ENCODE data around the gene PAX2.

PAX2 gene

GRCh38 chr10:100793055-100793454, 47.7 kb downstream of the PAX2 start:
- DNase-seq, result no peak

GRCh38 chr10:100799881-100800280, 54.5 kb downstream of the PAX2 start:
- DNase-seq, result no peak

GRCh38 chr10:100800931-100801330, 55.5 kb downstream of the PAX2 start:
- DNase-seq, result no peak

- no peak for DNase-seq
These were observed 56.8 kb downstream of the PAX2 start for GRCh38 chr10:100802196-100802595.

GRCh38 chr10:100802607-100803006, 57.2 kb downstream of the PAX2 start:
- DNase-seq, result no peak

- DNase-seq, result no peak
These were observed 58.1 kb downstream of the PAX2 start for GRCh38 chr10:100803492-100803891.

- DNase-seq, result no peak
These were observed 58.5 kb downstream of the PAX2 start for GRCh38 chr10:100803908-100804307.

GRCh38 chr10:100805543-100806355, 60.4 kb downstream of the PAX2 start:
- no peak for DNase-seq

- DNase-seq, result no peak
These were observed 60.9 kb downstream of the PAX2 start for GRCh38 chr10:100806356-100806645.

GRCh38 chr10:100807241-100807951, 62.0 kb downstream of the PAX2 start:
- no peak for DNase-seq

- no peak for DNase-seq
These were observed 63.5 kb downstream of the PAX2 start for GRCh38 chr10:100808876-100809275.

GRCh38 chr10:100810091-100810834, 64.9 kb downstream of the PAX2 start:
- DNase-seq, result no peak

- DNase-seq, result no peak
These were observed 65.4 kb downstream of the PAX2 start for GRCh38 chr10:100810835-100811116.

GRCh38 chr10:100811261-100811660, 65.9 kb downstream of the PAX2 start:
- DNase-seq, result no peak

GRCh38 chr10:100811752-100812750, 66.7 kb downstream of the PAX2 start:
- DNase-seq, result no peak

- DNase-seq, result no peak
These were observed 67.6 kb downstream of the PAX2 start for GRCh38 chr10:100812978-100813377.

GRCh38 chr10:100814751-100815474, 69.5 kb downstream of the PAX2 start:
- DNase-seq, result no peak

GRCh38 chr10:100816671-100817070, 71.3 kb downstream of the PAX2 start:
- DNase-seq, result no peak

- DNase-seq, result no peak
These were observed 72.0 kb downstream of the PAX2 start for GRCh38 chr10:100817268-100817839.

- DNase-seq, result no peak
These were observed 74.0 kb downstream of the PAX2 start for GRCh38 chr10:100819424-100819823.

- no peak for DNase-seq
These were observed 77.8 kb downstream of the PAX2 start for GRCh38 chr10:100823194-100823593.

- DNase-seq, result no peak
These were observed 79.5 kb downstream of the PAX2 start for GRCh38 chr10:100824886-100825285.

All from NK-92 treated with Interleukin-12 subunit alpha and Interleukin-12 subunit beta, amount 100 ng/mL, for 24 hours (cell line).